Tibial nerve (tissue), 4 donors: Measurements from ENCODE around the gene PTK7. TPM values are rescaled to one million over a fixed set of nuclear protein-coding genes. Genes with fewer than 3 reads are reported as not detected.

Experiments
- DNase-seq, 2 donors: peaks; one replicate each; pipeline ENCODE4 v3.0.0-alpha.2; 2019; ENCODE audit warnings: low spot score in 2 of 2
- H3K27ac ChIP-seq, 4 donors: fragments of 200-600 bp; sonication (generic) in 3 of 4; one replicate each; pipeline ENCODE4 v1.5.1; 2017 to 2019; ENCODE audit warnings: mild to moderate bottlenecking in 1 of 4
- H3K27me3 ChIP-seq, 2 donors: fragments of 200-600 bp; sonication (generic) in 1 of 2; one replicate each; pipeline versions ENCODE4 v1.5.1 to v1.6.0; 2017 to 2019
- H3K36me3 ChIP-seq, 3 donors: fragments of 200-600 bp; sonication (generic); one replicate each; pipeline ENCODE4 v1.5.1; 2018 to 2019
- H3K4me1 ChIP-seq, 4 donors: fragments of 200-600 bp; sonication (generic) in 3 of 4; one replicate each; pipeline ENCODE4 v1.5.1; 2017 to 2019
- H3K4me3 ChIP-seq, 4 donors: fragments of 200-600 bp; sonication (generic) in 3 of 4; one replicate each; pipeline ENCODE4 v1.5.1; 2017 to 2019; ENCODE audit warnings: mild to moderate bottlenecking in 1 of 4, moderate library complexity in 1 of 4
- H3K9me3 ChIP-seq, 4 donors: fragments of 200-600 bp; sonication (generic) in 3 of 4; one replicate each; pipeline ENCODE4 v1.5.1; 2017 to 2019
- CTCF ChIP-seq, 5 experiments: fragments of 200-600 bp in 3 of 5; fragments of 450-650 bp in 2 of 5; sonication (generic) in 3 of 5; IDR thresholded peaks; one replicate each; pipeline ENCODE4 v1.5.1; 2016 to 2019; ENCODE audit warnings: antibody characterized with exemption in 5 of 5, mild to moderate bottlenecking in 3 of 5, moderate library complexity in 2 of 5
- EP300 ChIP-seq, 2 donors: sonication (generic); formaldehyde crosslinking; IDR thresholded peaks; one replicate each; pipeline ENCODE4 v1.6.1; 2017; ENCODE audit warnings: antibody characterized with exemption in 2 of 2, mild to moderate bottlenecking in 1 of 2
- POLR2A ChIP-seq, 2 donors: fragments of 450-650 bp; IDR thresholded peaks; one replicate each; pipeline ENCODE4 v1.6.1; 2017; ENCODE audit warnings: antibody characterized with exemption in 2 of 2, mild to moderate bottlenecking in 2 of 2, moderate library complexity in 2 of 2
- WGBS, 2 donors: methylation state at CpG; one replicate each; pipeline ENCODE4 v1.1.5; 2018; 5-methylcytosine and 5-hydroxymethylcytosine counted together
- total RNA-seq, 4 donors: library from RNA; depleted of rRNA; stranded (reverse); fragments of >200 nt; gene quantifications; one replicate each; pipeline ENCODE4 v1.1.0, GENCODE V29; 2016

The PTK7 gene
- total RNA-seq, 4 donors from 2014 or later = 1.5 to 5.5 (median 3.9) TPM

- TF ChIP-seq POLR2A (IDR thresholded peaks at IDR 0.05) (no peak), CTCF (IDR thresholded peaks at IDR 0.05) (no peak), EP300 (IDR thresholded peaks at IDR 0.05) (no peak)
- H3K9me3 ChIP-seq = no peaks in the 10 kb centered on the region
- H3K27ac ChIP-seq = no peak overlapping the region
- peaks cover 0 to 100% (median 20%) of the 10 kb centered on the region in 3 donors for H3K36me3 ChIP-seq
- no peak overlapping the region for H3K4me3 ChIP-seq
- 74 to 84% methylated on average over 2 of the region's 2 CpGs for WGBS, 2 donors
- no peaks in the 10 kb centered on the region for H3K4me1 ChIP-seq
- no peak for DNase-seq
- no peaks in the 10 kb centered on the region for H3K27me3 ChIP-seq
These were observed 42.0 kb upstream of the PTK7 start for GRCh38 chr6:43034190-43034525.

GRCh38 chr6:43035495-43036194, 40.5 kb upstream of the PTK7 start:
- no peak overlapping the region for H3K27ac ChIP-seq
- H3K4me1 ChIP-seq = no peaks in the 10 kb centered on the region
- no peak for TF ChIP-seq CTCF (IDR thresholded peaks at IDR 0.05)
- TF ChIP-seq POLR2A (IDR thresholded peaks at IDR 0.05) = no peak
- no peak for TF ChIP-seq EP300 (IDR thresholded peaks at IDR 0.05)
- H3K9me3 ChIP-seq = no peaks in the 10 kb centered on the region
- H3K27me3 ChIP-seq = no peaks in the 10 kb centered on the region
- peaks cover 0 to 100% (median 17%) of the 10 kb centered on the region in 3 donors for H3K36me3 ChIP-seq
- 71 to 77% methylated on average over 4 of the region's 4 CpGs for WGBS, 2 donors
- H3K4me3 ChIP-seq = no peak overlapping the region
- no peak for DNase-seq

GRCh38 chr6:43036712-43037111, 39.4 kb upstream of the PTK7 start:
- no peaks in the 10 kb centered on the region for H3K4me1 ChIP-seq
- no peak overlapping the region for H3K27ac ChIP-seq
- no peak for TF ChIP-seq EP300 (IDR thresholded peaks at IDR 0.05)
- TF ChIP-seq POLR2A (IDR thresholded peaks at IDR 0.05) = no peak
- no peak for TF ChIP-seq CTCF (IDR thresholded peaks at IDR 0.05)
- DNase-seq = no peak
- H3K27me3 ChIP-seq = no peaks in the 10 kb centered on the region
- 87 to 92% methylated on average over 9 of the region's 9 CpGs for WGBS, 2 donors
- H3K36me3 ChIP-seq = peaks cover 0 to 100% (median 17%) of the 10 kb centered on the region in 3 donors
- no peaks in the 10 kb centered on the region for H3K9me3 ChIP-seq
- no peak overlapping the region for H3K4me3 ChIP-seq

- H3K36me3 ChIP-seq = peaks cover 0 to 99% (median 17%) of the 10 kb centered on the region in 3 donors
- H3K4me3 ChIP-seq = no peak overlapping the region
- H3K4me1 ChIP-seq = no peaks in the 10 kb centered on the region
- no peaks in the 10 kb centered on the region for H3K27me3 ChIP-seq
- no peak overlapping the region for H3K27ac ChIP-seq
- no peak for DNase-seq
- WGBS, 2 donors = 74 to 77% methylated on average over 5 of the region's 5 CpGs
- no peaks in the 10 kb centered on the region for H3K9me3 ChIP-seq
- no peak for TF ChIP-seq POLR2A (IDR thresholded peaks at IDR 0.05)
- TF ChIP-seq EP300 (IDR thresholded peaks at IDR 0.05) = no peak
- no peak for TF ChIP-seq CTCF (IDR thresholded peaks at IDR 0.05)
These were observed 38.9 kb upstream of the PTK7 start for GRCh38 chr6:43037197-43037596.

GRCh38 chr6:43037706-43038105, 38.4 kb upstream of the PTK7 start:
- H3K4me3 ChIP-seq = no peak overlapping the region
- no peaks in the 10 kb centered on the region for H3K27me3 ChIP-seq
- no peak for DNase-seq
- WGBS, 2 donors = 81 to 92% methylated on average over 8 to 9 of the region's 9 CpGs
- TF ChIP-seq CTCF (IDR thresholded peaks at IDR 0.05) = no peak
- TF ChIP-seq EP300 (IDR thresholded peaks at IDR 0.05) = no peak
- TF ChIP-seq POLR2A (IDR thresholded peaks at IDR 0.05) = no peak
- no peak overlapping the region for H3K27ac ChIP-seq
- H3K4me1 ChIP-seq = no peaks in the 10 kb centered on the region
- H3K9me3 ChIP-seq = no peaks in the 10 kb centered on the region
- H3K36me3 ChIP-seq = peaks cover 0 to 99% (median 19%) of the 10 kb centered on the region in 3 donors
